Measurements from ENCODE around the gene MNS1.

MNS1 gene

GRCh38 chr15:56460947-56461346 lies 4.0 kb downstream of the MNS1 start:
- no peak for TF ChIP-seq CTCF (conservative IDR thresholded peaks at IDR 0.05; ENCODE audit: low read depth, low read length)
- H3K4me2 ChIP-seq: no peak overlapping the region

GRCh38 chr15:56460071-56460470 lies 4.9 kb downstream of the MNS1 start:
- TF ChIP-seq CTCF (conservative IDR thresholded peaks at IDR 0.05; ENCODE audit: low read depth, low read length): no peak
- no peak overlapping the region for H3K4me2 ChIP-seq
- no peaks in the 10 kb centered on the region for H3K27me3 ChIP-seq (ENCODE audit: insufficient read depth, low read depth)
- H3K4me3 ChIP-seq (IDR thresholded peaks at IDR 0.05; ENCODE audit: insufficient read depth, low read depth, low read length): no peak overlapping the region
- H3K4me1 ChIP-seq (ENCODE audit: low read depth, poor library complexity, severe bottlenecking): no peaks in the 10 kb centered on the region
- no peaks in the 10 kb centered on the region for H4K20me1 ChIP-seq (ENCODE audit: insufficient read depth)
- H3K27ac ChIP-seq: no peak overlapping the region
- H2AFZ ChIP-seq (ENCODE audit: low read depth): no peak overlapping the region
- no peak overlapping the region for H3K9ac ChIP-seq
- H3K36me3 ChIP-seq (ENCODE audit: insufficient read depth): no peaks in the 10 kb centered on the region
- no peaks in the 10 kb centered on the region for H3K79me2 ChIP-seq (ENCODE audit: insufficient read depth, low read depth)

More at GRCh38 chr15:56460947-56461346, 4.0 kb downstream of the MNS1 start:
- Histone ChIP-seq H3K79me2 (ENCODE audit: insufficient read depth, low read depth) (no peaks in the 10 kb centered on the region), H3K4me3 (IDR thresholded peaks at IDR 0.05; ENCODE audit: insufficient read depth, low read depth, low read length) (no peak overlapping the region), H3K27ac (no peak overlapping the region), H3K4me1 (ENCODE audit: low read depth, poor library complexity, severe bottlenecking) (no peaks in the 10 kb centered on the region), H3K9ac (no peak overlapping the region), H3K36me3 (ENCODE audit: insufficient read depth) (no peaks in the 10 kb centered on the region), H3K27me3 (ENCODE audit: insufficient read depth, low read depth) (no peaks in the 10 kb centered on the region), H4K20me1 (ENCODE audit: insufficient read depth) (no peaks in the 10 kb centered on the region), H2AFZ (ENCODE audit: low read depth) (no peak overlapping the region)

GRCh38 chr15:56459096-56459495 lies 5.8 kb downstream of the MNS1 start:
- H3K79me2 ChIP-seq (ENCODE audit: insufficient read depth, low read depth): no peaks in the 10 kb centered on the region
- no peak for TF ChIP-seq CTCF (conservative IDR thresholded peaks at IDR 0.05; ENCODE audit: low read depth, low read length)
- H2AFZ ChIP-seq (ENCODE audit: low read depth): no peak overlapping the region

GRCh38 chr15:56456229-56456628 lies 8.7 kb downstream of the MNS1 start:
- Histone ChIP-seq H4K20me1 (ENCODE audit: insufficient read depth) (no peaks in the 10 kb centered on the region), H2AFZ (ENCODE audit: low read depth) (no peak overlapping the region), H3K36me3 (ENCODE audit: insufficient read depth) (no peaks in the 10 kb centered on the region), H3K79me2 (ENCODE audit: insufficient read depth, low read depth) (no peaks in the 10 kb centered on the region), H3K4me3 (IDR thresholded peaks at IDR 0.05; ENCODE audit: insufficient read depth, low read depth, low read length) (no peak overlapping the region), H3K9ac (no peak overlapping the region), H3K27me3 (ENCODE audit: insufficient read depth, low read depth) (no peaks in the 10 kb centered on the region), H3K4me2 (no peak overlapping the region), H3K4me1 (ENCODE audit: low read depth, poor library complexity, severe bottlenecking) (no peaks in the 10 kb centered on the region), H3K27ac (no peak overlapping the region)
- no peak for TF ChIP-seq CTCF (conservative IDR thresholded peaks at IDR 0.05; ENCODE audit: low read depth, low read length)

More at GRCh38 chr15:56459096-56459495, 5.8 kb downstream of the MNS1 start:
- H3K27ac ChIP-seq: no peak overlapping the region
- H3K4me1 ChIP-seq (ENCODE audit: low read depth, poor library complexity, severe bottlenecking): no peaks in the 10 kb centered on the region
- no peaks in the 10 kb centered on the region for H3K36me3 ChIP-seq (ENCODE audit: insufficient read depth)
- H3K9ac ChIP-seq: no peak overlapping the region
- no peaks in the 10 kb centered on the region for H3K27me3 ChIP-seq (ENCODE audit: insufficient read depth, low read depth)
- no peaks in the 10 kb centered on the region for H4K20me1 ChIP-seq (ENCODE audit: insufficient read depth)
- H3K4me3 ChIP-seq (IDR thresholded peaks at IDR 0.05; ENCODE audit: insufficient read depth, low read depth, low read length): no peak overlapping the region
- no peak overlapping the region for H3K4me2 ChIP-seq

All from KMS-11 (cell line).